Measurements from ENCODE around the gene NDST4.

DNA sequence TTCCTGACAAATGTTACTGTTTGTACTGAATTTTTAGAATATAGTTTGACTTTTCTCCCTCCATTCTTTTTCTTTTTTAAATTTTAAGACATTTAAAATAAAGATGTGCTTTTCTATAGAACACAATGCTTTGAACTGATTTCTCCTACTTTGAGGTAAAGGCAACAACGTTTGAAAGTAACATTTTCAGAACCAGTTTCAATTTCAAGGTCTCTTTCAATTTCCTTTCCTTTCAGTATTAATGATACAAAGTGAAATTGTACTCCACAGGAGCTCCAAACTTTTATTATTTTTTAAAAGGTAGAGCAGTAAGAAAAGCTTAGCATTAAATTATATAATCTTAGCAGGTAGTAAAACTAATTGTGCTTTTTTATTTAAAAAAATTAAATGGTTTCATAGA is 54.9 kb downstream of the NDST4 start:
- TF ChIP-seq FOXK2 (IDR thresholded peaks at IDR 0.05) (no peak), HDGF (IDR thresholded peaks at IDR 0.05; ENCODE audit: borderline replicate concordance) (no peak), BHLHE40 (IDR thresholded peaks at IDR 0.05; ENCODE audit: borderline replicate concordance) (no peak)

All from HEK293T (cell line).